B cell (primary cell): Measurements from ENCODE around the gene ARHGEF37.

Source experiments
- EZH2 ChIP-seq: IDR thresholded peaks from 2 replicates; pipeline ENCODE4 v1.6.1; 2012; ENCODE audit warnings: borderline replicate concordance, low read depth, mild to moderate bottlenecking, moderate library complexity, low read length; ENCODE audit not compliant: insufficient read depth, poor library complexity, severe bottlenecking
- TF ChIP-seq, protein P1 (sequence below): fragments of 200-600 bp; IDR thresholded peaks from one replicate; pipeline ENCODE4 v1.8.0; 2022; ENCODE audit warnings: antibody characterized with exemption, mild to moderate bottlenecking

DNA sequence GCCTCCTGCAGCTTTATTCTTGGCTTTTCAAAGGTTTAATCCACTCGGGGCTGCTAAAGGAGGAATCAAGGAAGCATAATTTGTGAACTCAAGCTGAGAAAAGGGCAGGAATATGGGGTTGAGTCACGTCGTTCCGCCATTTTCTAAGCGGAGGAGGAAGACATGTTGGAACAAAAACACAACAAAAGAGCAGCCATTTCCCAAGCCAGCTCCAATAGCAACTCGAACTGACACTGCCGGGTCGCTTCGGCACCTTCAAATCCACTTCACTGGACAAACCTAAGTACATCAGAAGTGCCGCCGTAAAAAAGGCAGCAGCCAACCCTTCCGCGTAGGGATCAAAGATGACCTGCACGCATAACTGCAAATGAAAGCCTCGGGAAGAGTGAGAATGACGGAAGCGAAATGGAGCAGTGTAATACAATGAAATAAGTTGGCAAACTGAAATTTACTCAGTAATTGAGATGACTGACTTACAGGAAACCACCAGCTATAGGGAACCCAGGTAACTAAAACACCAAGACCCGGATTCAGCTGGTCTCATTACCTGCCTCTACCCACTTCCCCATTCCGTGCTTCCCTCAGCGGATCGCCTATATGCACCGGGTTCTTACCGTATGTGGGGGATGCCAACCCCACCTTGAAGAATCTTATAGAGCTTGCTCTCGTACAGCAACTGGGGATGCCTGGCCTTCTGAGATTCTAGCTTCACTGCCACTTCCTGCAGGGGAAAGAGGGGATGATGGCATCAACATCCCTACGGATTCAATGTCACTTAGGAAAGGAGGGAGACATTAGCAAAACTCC lies 31.6 kb upstream of the ARHGEF37 start:
- TF ChIP-seq, protein P1, sequence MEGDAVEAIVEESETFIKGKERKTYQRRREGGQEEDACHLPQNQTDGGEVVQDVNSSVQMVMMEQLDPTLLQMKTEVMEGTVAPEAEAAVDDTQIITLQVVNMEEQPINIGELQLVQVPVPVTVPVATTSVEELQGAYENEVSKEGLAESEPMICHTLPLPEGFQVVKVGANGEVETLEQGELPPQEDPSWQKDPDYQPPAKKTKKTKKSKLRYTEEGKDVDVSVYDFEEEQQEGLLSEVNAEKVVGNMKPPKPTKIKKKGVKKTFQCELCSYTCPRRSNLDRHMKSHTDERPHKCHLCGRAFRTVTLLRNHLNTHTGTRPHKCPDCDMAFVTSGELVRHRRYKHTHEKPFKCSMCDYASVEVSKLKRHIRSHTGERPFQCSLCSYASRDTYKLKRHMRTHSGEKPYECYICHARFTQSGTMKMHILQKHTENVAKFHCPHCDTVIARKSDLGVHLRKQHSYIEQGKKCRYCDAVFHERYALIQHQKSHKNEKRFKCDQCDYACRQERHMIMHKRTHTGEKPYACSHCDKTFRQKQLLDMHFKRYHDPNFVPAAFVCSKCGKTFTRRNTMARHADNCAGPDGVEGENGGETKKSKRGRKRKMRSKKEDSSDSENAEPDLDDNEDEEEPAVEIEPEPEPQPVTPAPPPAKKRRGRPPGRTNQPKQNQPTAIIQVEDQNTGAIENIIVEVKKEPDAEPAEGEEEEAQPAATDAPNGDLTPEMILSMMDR, result no peak
- no peak for TF ChIP-seq EZH2
